Measurements from ENCODE around the gene ADAMTS7. TPM values are rescaled to one million over a fixed set of nuclear protein-coding genes. Genes with fewer than 3 reads are reported as not detected.
A peak's percentile ranks its signal among the peaks of the same experiment; 100 is the strongest.

The ADAMTS7 gene
- total and polyA plus RNA-seq, 2 of the 13 experiments (the other 11 are each of a cell fraction or from before 2014, with no cell fraction given) = 0.09 to 0.12 TPM

DNA sequence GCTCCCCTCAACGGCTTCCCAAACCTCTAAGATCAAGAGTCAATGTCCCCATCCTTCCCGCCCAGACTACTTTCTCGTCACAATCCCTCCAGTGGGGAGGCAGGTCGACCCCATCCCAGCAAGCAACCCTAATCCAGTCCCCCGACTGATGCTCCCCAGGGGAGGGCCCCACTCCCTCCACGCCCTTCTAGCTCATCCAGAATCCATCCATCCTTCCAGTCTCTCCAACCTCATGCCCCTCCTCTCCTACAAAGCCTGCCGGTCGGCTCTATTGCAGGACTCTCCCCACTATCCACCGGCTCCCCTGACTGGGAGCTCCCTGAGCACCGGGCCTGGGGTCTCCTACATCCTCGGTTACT is 1.3 kb downstream of the ADAMTS7 start:
- ChIA-PET CTCF (ENCODE audit: low intra/inter-chr PET ratio, low total read pairs) (no interaction called here), POLR2A (no interaction called here)
- 23% methylated on average over 11 of the region's 11 CpGs for WGBS (ENCODE audit: low lambda C conversion rate)
- no peak for FAIRE-seq
- no peak overlapping the region for H3K9ac ChIP-seq (ENCODE audit: insufficient read depth, low read depth, low read length)
- no peaks in the 10 kb centered on the region for H3K79me2 ChIP-seq (ENCODE audit: insufficient read depth, low read length)
- peak overlapping the region in 2 of 3 experiments; percentile 63 to 75; a peak in 3 of 6 replicates for H3K4me3 ChIP-seq (replicated peaks in 1 of 3; ENCODE audit: insufficient read depth in 1 of 3, low read depth in 2 of 3, low read length in 3 of 3)
- no peaks in the 10 kb centered on the region for H4K20me1 ChIP-seq (ENCODE audit: insufficient read depth, low read length)
- BruUV-seq (replicated peaks) = no TSS peak
- H3K27me3 ChIP-seq (ENCODE audit: control insufficient read depth in 1 of 2, insufficient read depth in 2 of 2, low read length in 2 of 2) = peaks cover 12 to 49% of the 10 kb centered on the region in 2 experiments
- no peak overlapping the region for H3K27ac ChIP-seq (ENCODE audit: extremely low read length, insufficient read depth, low read length)
- ATAC-seq = no peak
- peak overlapping the region; percentile 85 for H3K4me2 ChIP-seq (ENCODE audit: low read depth, low read length)
- peaks cover 19% of the 10 kb centered on the region for H3K4me1 ChIP-seq (ENCODE audit: insufficient read depth, low read length)
- H2AFZ ChIP-seq (ENCODE audit: low read length) = no peak overlapping the region
- TF ChIP-seq HNRNPUL1 (IDR thresholded peaks at IDR 0.05; ENCODE audit: low read depth, low read length) (no peak), SKI (IDR thresholded peaks at IDR 0.05; ENCODE audit: partially characterized antibody) (no peak)
- TF ChIP-seq, protein P1, sequence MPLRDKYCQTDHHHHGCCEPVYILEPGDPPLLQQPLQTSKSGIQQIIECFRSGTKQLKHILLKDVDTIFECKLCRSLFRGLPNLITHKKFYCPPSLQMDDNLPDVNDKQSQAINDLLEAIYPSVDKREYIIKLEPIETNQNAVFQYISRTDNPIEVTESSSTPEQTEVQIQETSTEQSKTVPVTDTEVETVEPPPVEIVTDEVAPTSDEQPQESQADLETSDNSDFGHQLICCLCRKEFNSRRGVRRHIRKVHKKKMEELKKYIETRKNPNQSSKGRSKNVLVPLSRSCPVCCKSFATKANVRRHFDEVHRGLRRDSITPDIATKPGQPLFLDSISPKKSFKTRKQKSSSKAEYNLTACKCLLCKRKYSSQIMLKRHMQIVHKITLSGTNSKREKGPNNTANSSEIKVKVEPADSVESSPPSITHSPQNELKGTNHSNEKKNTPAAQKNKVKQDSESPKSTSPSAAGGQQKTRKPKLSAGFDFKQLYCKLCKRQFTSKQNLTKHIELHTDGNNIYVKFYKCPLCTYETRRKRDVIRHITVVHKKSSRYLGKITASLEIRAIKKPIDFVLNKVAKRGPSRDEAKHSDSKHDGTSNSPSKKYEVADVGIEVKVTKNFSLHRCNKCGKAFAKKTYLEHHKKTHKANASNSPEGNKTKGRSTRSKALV (CRISPR knock-in tag; IDR thresholded peaks at IDR 0.05) = 0 out of 2 replicates have a peak, but pooled peaks have one; percentile 19
- no peak for DNase-seq (ENCODE audit: low spot score)
- H3K36me3 ChIP-seq (replicated peaks in 1 of 2; ENCODE audit: control insufficient read depth in 1 of 2, insufficient read depth in 2 of 2, low read length in 2 of 2) = no peaks in the 10 kb centered on the region
- in situ Hi-C loops (cut with HindIII; ENCODE audit: extremely low pct_ligation_motif_present, low pct_unique_long_range_greater_than_20kb) = no loop called here
- intact Hi-C loops (cut with micrococcal nuclease; ENCODE audit: unreplicated experiment) = loop anchor here (5.0 kb wide), 1 partner anchor 52 kb away; no protein-coding TSS in a partner anchor
- H3K9me3 ChIP-seq (ENCODE audit: low read length) = no peaks in the 10 kb centered on the region

DNA sequence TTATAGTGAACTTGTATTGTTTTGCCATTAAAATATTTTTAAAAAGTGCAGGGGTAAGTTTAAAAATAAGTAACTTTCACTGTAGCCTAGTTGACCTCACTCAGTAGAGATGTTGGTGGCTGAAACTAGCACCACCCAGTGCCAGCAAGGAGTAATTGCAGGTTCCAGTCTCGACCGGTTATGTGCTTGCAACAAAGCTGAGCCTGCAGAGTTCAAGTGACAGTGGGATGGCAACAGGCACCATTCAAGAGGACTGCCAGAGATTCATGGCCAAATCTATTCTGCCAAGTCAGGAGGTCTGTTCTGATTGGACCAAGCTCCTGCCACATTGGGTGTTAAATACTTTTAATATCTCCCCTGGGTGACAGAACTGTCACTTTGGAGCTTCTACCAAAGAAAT is 2.7 kb downstream of the ADAMTS7 start:
- no peaks in the 10 kb centered on the region for H3K79me2 ChIP-seq (ENCODE audit: insufficient read depth, low read length)
- no peak overlapping the region for H3K4me3 ChIP-seq (replicated peaks in 1 of 3; ENCODE audit: insufficient read depth in 1 of 3, low read depth in 2 of 3, low read length in 3 of 3)
- 5% methylated on average over 2 of the region's 2 CpGs for WGBS (ENCODE audit: low lambda C conversion rate)
- no peaks in the 10 kb centered on the region for H4K20me1 ChIP-seq (ENCODE audit: insufficient read depth, low read length)
- DNase-seq (ENCODE audit: low spot score) = peak; percentile 39
- peaks cover 19% of the 10 kb centered on the region for H3K4me1 ChIP-seq (ENCODE audit: insufficient read depth, low read length)
- no peak overlapping the region for H3K27ac ChIP-seq (ENCODE audit: extremely low read length, insufficient read depth, low read length)
- ATAC-seq = peak; percentile 36; the same call in 2 of the 3 replicates
- FAIRE-seq = peak; percentile 73
- H3K36me3 ChIP-seq (replicated peaks in 1 of 2; ENCODE audit: control insufficient read depth in 1 of 2, insufficient read depth in 2 of 2, low read length in 2 of 2) = no peaks in the 10 kb centered on the region
- H3K9me3 ChIP-seq (ENCODE audit: low read length) = no peaks in the 10 kb centered on the region
- in situ Hi-C loops (cut with HindIII; ENCODE audit: extremely low pct_ligation_motif_present, low pct_unique_long_range_greater_than_20kb) (no loop called here), intact Hi-C loops (cut with micrococcal nuclease; ENCODE audit: unreplicated experiment) (no loop called here)
- H3K27me3 ChIP-seq (ENCODE audit: control insufficient read depth in 1 of 2, insufficient read depth in 2 of 2, low read length in 2 of 2) = peaks cover 8 to 42% of the 10 kb centered on the region in 2 experiments
- no peak overlapping the region for H3K4me2 ChIP-seq (ENCODE audit: low read depth, low read length)
- CTCF ChIA-PET (ENCODE audit: low intra/inter-chr PET ratio, low total read pairs) = no interaction called here
- H3K9ac ChIP-seq (ENCODE audit: insufficient read depth, low read depth, low read length) = no peak overlapping the region
- POLR2A ChIA-PET = no interaction called here
- TF ChIP-seq, protein P2, sequence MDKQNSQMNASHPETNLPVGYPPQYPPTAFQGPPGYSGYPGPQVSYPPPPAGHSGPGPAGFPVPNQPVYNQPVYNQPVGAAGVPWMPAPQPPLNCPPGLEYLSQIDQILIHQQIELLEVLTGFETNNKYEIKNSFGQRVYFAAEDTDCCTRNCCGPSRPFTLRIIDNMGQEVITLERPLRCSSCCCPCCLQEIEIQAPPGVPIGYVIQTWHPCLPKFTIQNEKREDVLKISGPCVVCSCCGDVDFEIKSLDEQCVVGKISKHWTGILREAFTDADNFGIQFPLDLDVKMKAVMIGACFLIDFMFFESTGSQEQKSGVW (CRISPR knock-in tag; IDR thresholded peaks at IDR 0.05; ENCODE audit: borderline replicate concordance) = no peak
- no peak for TF ChIP-seq MEIS2 (CRISPR knock-in tag; IDR thresholded peaks at IDR 0.05)
- TF ChIP-seq, protein P3, sequence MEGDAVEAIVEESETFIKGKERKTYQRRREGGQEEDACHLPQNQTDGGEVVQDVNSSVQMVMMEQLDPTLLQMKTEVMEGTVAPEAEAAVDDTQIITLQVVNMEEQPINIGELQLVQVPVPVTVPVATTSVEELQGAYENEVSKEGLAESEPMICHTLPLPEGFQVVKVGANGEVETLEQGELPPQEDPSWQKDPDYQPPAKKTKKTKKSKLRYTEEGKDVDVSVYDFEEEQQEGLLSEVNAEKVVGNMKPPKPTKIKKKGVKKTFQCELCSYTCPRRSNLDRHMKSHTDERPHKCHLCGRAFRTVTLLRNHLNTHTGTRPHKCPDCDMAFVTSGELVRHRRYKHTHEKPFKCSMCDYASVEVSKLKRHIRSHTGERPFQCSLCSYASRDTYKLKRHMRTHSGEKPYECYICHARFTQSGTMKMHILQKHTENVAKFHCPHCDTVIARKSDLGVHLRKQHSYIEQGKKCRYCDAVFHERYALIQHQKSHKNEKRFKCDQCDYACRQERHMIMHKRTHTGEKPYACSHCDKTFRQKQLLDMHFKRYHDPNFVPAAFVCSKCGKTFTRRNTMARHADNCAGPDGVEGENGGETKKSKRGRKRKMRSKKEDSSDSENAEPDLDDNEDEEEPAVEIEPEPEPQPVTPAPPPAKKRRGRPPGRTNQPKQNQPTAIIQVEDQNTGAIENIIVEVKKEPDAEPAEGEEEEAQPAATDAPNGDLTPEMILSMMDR (CRISPR knock-in tag; IDR thresholded peaks at IDR 0.05) = peak; percentile 61
- 0 out of 2 replicates have a peak, but pooled peaks have one; percentile 9 for TF ChIP-seq SMC3 (IDR thresholded peaks at IDR 0.05; ENCODE audit: low read length)
- no TSS peak for BruUV-seq (replicated peaks)
- H2AFZ ChIP-seq (ENCODE audit: low read length) = no peak overlapping the region
